Hepatocyte (in vitro differentiated cells): ENCODE data around the gene FAM107A. TPM values are rescaled to one million over a fixed set of nuclear protein-coding genes. Genes with fewer than 3 reads are reported as not detected.

Experiments
- DNase-seq: peaks from one replicate; pipeline ENCODE4 v3.0.0-alpha.2; 2016; ENCODE audit warnings: low spot score
- H2AFZ ChIP-seq: fragments of 200-600 bp; sonication (generic); 2 replicates; pipeline ENCODE4 v1.6.0; 2016; ENCODE audit warnings: antibody characterized with exemption, mild to moderate bottlenecking
- H3K27ac ChIP-seq: fragments of 200-600 bp; sonication (generic); 2 replicates; pipeline ENCODE4 v1.5.1; 2016; ENCODE audit warnings: mild to moderate bottlenecking
- H3K27me3 ChIP-seq: fragments of 200-600 bp; sonication (generic); 2 replicates; pipeline ENCODE4 v1.6.1; 2016
- H3K36me3 ChIP-seq: fragments of 200-600 bp; sonication (generic); replicated peaks from 2 replicates; pipeline ENCODE4 v1.5.1; 2016; ENCODE audit warnings: low read depth; ENCODE audit not compliant: insufficient read depth
- H3K4me1 ChIP-seq: fragments of 200-600 bp; sonication (generic); 2 replicates; pipeline ENCODE4 v1.5.1; 2016; ENCODE audit warnings: mild to moderate bottlenecking, moderate library complexity; ENCODE audit not compliant: insufficient read depth
- H3K4me2 ChIP-seq: fragments of 200-600 bp; sonication (generic); 2 replicates; pipeline ENCODE4 v1.6.0; 2016
- H3K4me3 ChIP-seq: fragments of 200-600 bp; sonication (generic); 2 replicates; pipeline ENCODE4 v1.5.1; 2016; ENCODE audit warnings: mild to moderate bottlenecking
- H3K79me2 ChIP-seq: fragments of 200-600 bp; sonication (generic); 2 replicates; pipeline ENCODE4 v1.6.0; 2017; ENCODE audit warnings: mild to moderate bottlenecking
- H3K9me2 ChIP-seq: fragments of 200-600 bp; sonication (generic); replicated peaks from 2 replicates; pipeline ENCODE4 v1.6.0; 2017; ENCODE audit warnings: mild to moderate bottlenecking; ENCODE audit not compliant: insufficient read depth
- H3K9me3 ChIP-seq: fragments of 200-600 bp; sonication (generic); 2 replicates; pipeline ENCODE4 v1.5.1; 2016; ENCODE audit warnings: low read depth, mild to moderate bottlenecking
- H4K20me1 ChIP-seq: fragments of 200-600 bp; sonication (generic); 2 replicates; pipeline ENCODE4 v1.6.0; 2016; ENCODE audit warnings: mild to moderate bottlenecking; ENCODE audit not compliant: insufficient read depth, poor library complexity, severe bottlenecking
- CTCF ChIP-seq: fragments of 200-600 bp; sonication (generic); IDR thresholded peaks from 2 replicates; pipeline ENCODE4 v1.5.1; 2016; ENCODE audit warnings: antibody characterized with exemption, mild to moderate bottlenecking; ENCODE audit not compliant: poor library complexity
- EZH2 ChIP-seq: fragments of 200-600 bp; sonication (generic); IDR thresholded peaks from 2 replicates; pipeline ENCODE4 v1.6.1; 2016; ENCODE audit warnings: antibody characterized with exemption, mild to moderate bottlenecking, borderline replicate concordance
- EZH2phosphoT487 ChIP-seq: fragments of 200-600 bp; sonication (generic); IDR thresholded peaks from one replicate; pipeline ENCODE4 v1.6.1; 2018; ENCODE audit warnings: antibody characterized with exemption, mild to moderate bottlenecking, low read depth, moderate library complexity; ENCODE audit not compliant: unreplicated experiment, severe bottlenecking
- WGBS: methylation state at CpG from one replicate; pipeline ENCODE4 v1.1.6; 2016; ENCODE audit warnings: low lambda C conversion rate; ENCODE audit errors: missing lambda C conversion rate; 5-methylcytosine and 5-hydroxymethylcytosine counted together
- polyA plus RNA-seq: library from polyadenylated mRNA; unstranded; fragments of >200 nt; fragmentation: Nextera tagmentation; extraction: Ambion mirVana; gene quantifications from 2 replicates; pipeline ENCODE4 v1.2.1, GENCODE V29; 2016
- total RNA-seq: library from RNA; depleted of rRNA; stranded (reverse); fragments of >200 nt; gene quantifications from 2 replicates; pipeline ENCODE4 v1.2.3, GENCODE V29; 2014

The FAM107A gene
- total and polyA plus RNA-seq, 2 experiments from 2014 or later, result 0.40 to 0.93 TPM

GRCh38 chr3:58620421-58620820 is 43.2 kb upstream of the FAM107A start:
- WGBS, result 90% methylated on average over 8 of the region's 8 CpGs

GRCh38 chr3:58617338-58617761 is 40.2 kb upstream of the FAM107A start:
- H3K4me1 ChIP-seq, result peaks cover 18% of the 10 kb centered on the region
- peak overlapping the region; percentile 87 for H3K27ac ChIP-seq
- no peaks in the 10 kb centered on the region for H3K36me3 ChIP-seq
- H3K4me2 ChIP-seq, result peak overlapping the region; percentile 61
- H3K9me3 ChIP-seq, result no peaks in the 10 kb centered on the region
- H2AFZ ChIP-seq, result no peak overlapping the region
- H3K27me3 ChIP-seq, result no peaks in the 10 kb centered on the region
- H3K4me3 ChIP-seq, result no peak overlapping the region
- peak; percentile 53 for DNase-seq
- 28% methylated on average over 8 of the region's 8 CpGs for WGBS
- TF ChIP-seq EZH2 (no peak), EZH2phosphoT487 (no peak), CTCF (no peak)
- H3K9me2 ChIP-seq, result no peaks in the 10 kb centered on the region
- H4K20me1 ChIP-seq, result no peaks in the 10 kb centered on the region
- H3K79me2 ChIP-seq, result no peaks in the 10 kb centered on the region

More at GRCh38 chr3:58620421-58620820, 43.2 kb upstream of the FAM107A start:
- Histone ChIP-seq H3K4me1 (peaks cover 19% of the 10 kb centered on the region), H3K27me3 (no peaks in the 10 kb centered on the region), H3K79me2 (no peaks in the 10 kb centered on the region), H3K4me3 (no peak overlapping the region), H4K20me1 (no peaks in the 10 kb centered on the region), H3K27ac (no peak overlapping the region), H2AFZ (no peak overlapping the region), H3K4me2 (no peak overlapping the region), H3K9me2 (no peaks in the 10 kb centered on the region), H3K9me3 (no peaks in the 10 kb centered on the region), H3K36me3 (no peaks in the 10 kb centered on the region)
- TF ChIP-seq CTCF, result no peak
- no peak for TF ChIP-seq EZH2phosphoT487
- no peak for TF ChIP-seq EZH2
- no peak for DNase-seq

- Histone ChIP-seq H3K9me3 (no peaks in the 10 kb centered on the region), H3K79me2 (no peaks in the 10 kb centered on the region), H3K4me1 (peaks cover 18% of the 10 kb centered on the region), H3K9me2 (no peaks in the 10 kb centered on the region), H3K27ac (no peak overlapping the region), H3K27me3 (no peaks in the 10 kb centered on the region), H2AFZ (no peak overlapping the region), H3K36me3 (no peaks in the 10 kb centered on the region), H3K4me3 (no peak overlapping the region), H4K20me1 (no peaks in the 10 kb centered on the region), H3K4me2 (no peak overlapping the region)
- 90% methylated on average over 7 of the region's 7 CpGs for WGBS
- TF ChIP-seq EZH2 (no peak), CTCF (no peak), EZH2phosphoT487 (no peak)
- no peak for DNase-seq
These were observed 36.3 kb upstream of the FAM107A start for GRCh38 chr3:58613236-58614132.
